Pulmonary artery endothelial cell (primary cell): ENCODE measurements around the gene WARS2. TPM values are rescaled to one million over a fixed set of nuclear protein-coding genes. Genes with fewer than 3 reads are reported as not detected.

Experiments
- DNase-seq: peaks from one replicate; pipeline ENCODE4 v3.0.0-alpha.2; 2011; ENCODE audit warnings: low read depth, low spot score
- total RNA-seq: library from RNA; depleted of rRNA; stranded (reverse); fragments of >200 nt; gene quantifications from 2 replicates; pipeline ENCODE4 v1.2.3, GENCODE V29; 2014

The WARS2 gene
- total RNA-seq, 1 donor from 2014 or later = 16.4 TPM

- no peak for DNase-seq
These were observed 140.9 kb downstream of the WARS2 start for GRCh38 chr1:118999348-119000071.

- DNase-seq = no peak
These were observed 142.3 kb downstream of the WARS2 start for GRCh38 chr1:118998171-118998570.

GRCh38 chr1:118997225-118997624, 143.2 kb downstream of the WARS2 start:
- DNase-seq = no peak

GRCh38 chr1:118995312-118996016, 145.0 kb downstream of the WARS2 start:
- no peak for DNase-seq

GRCh38 chr1:118993700-118994026, 146.8 kb downstream of the WARS2 start:
- DNase-seq = no peak

- no peak for DNase-seq
These were observed 147.4 kb downstream of the WARS2 start for GRCh38 chr1:118992868-118993699.

- no peak for DNase-seq
These were observed 148.1 kb downstream of the WARS2 start for GRCh38 chr1:118992237-118992825.

- no peak for DNase-seq
These were observed 149.0 kb downstream of the WARS2 start for GRCh38 chr1:118991448-118991847.

- DNase-seq = no peak
These were observed 149.8 kb downstream of the WARS2 start for GRCh38 chr1:118990513-118991152.

GRCh38 chr1:118989878-118990378, 150.5 kb downstream of the WARS2 start:
- no peak for DNase-seq

- no peak for DNase-seq
These were observed 151.2 kb downstream of the WARS2 start for GRCh38 chr1:118989006-118989815.

GRCh38 chr1:118988186-118989005, 152.1 kb downstream of the WARS2 start, which contains the start of gene TBX15:
Gene TBX15 (minus strand): TSS chr1:118988343. CDS start chr1:118987795, 548 bp downstream.
- no peak for DNase-seq

- DNase-seq = no peak
These were observed 152.8 kb downstream of the WARS2 start for GRCh38 chr1:118987468-118988185.

GRCh38 chr1:118986555-118987467, 153.6 kb downstream of the WARS2 start:
- no peak for DNase-seq

- DNase-seq = no peak
These were observed 154.6 kb downstream of the WARS2 start for GRCh38 chr1:118985640-118986554.
